Measurements from ENCODE around the gene DIO3. TPM values are rescaled to one million over a fixed set of nuclear protein-coding genes. Genes with fewer than 3 reads are reported as not detected.
A peak's percentile ranks its signal among the peaks of the same experiment; 100 is the strongest.

Gene DIO3
- total RNA-seq, 1 donor from 2014 or later, result 1.9 TPM

- no peak overlapping the region for H3K27ac ChIP-seq
- H3K27me3 ChIP-seq (ENCODE audit: low read depth), result no peaks in the 10 kb centered on the region
- DNase-seq, result no peak
- peaks cover 9% of the 10 kb centered on the region for H3K4me1 ChIP-seq
- no peak overlapping the region for H3K4me3 ChIP-seq
- no peak for ATAC-seq
- intact Hi-C loops (cut with DNase I), result no loop called here
- no peaks in the 10 kb centered on the region for H3K9me3 ChIP-seq
- H3K36me3 ChIP-seq, result no peaks in the 10 kb centered on the region
- no peak for TF ChIP-seq CTCF (IDR thresholded peaks at IDR 0.05)
These were observed 34.1 kb downstream of the DIO3 start for GRCh38 chr14:101595349-101595748.

GRCh38 chr14:101595887-101596721, 34.8 kb downstream of the DIO3 start:
- H3K27ac ChIP-seq, result no peak overlapping the region
- DNase-seq (no peak), ATAC-seq (peak in 1 of 2 donors; percentile 21)
- intact Hi-C loops (cut with DNase I), result no loop called here
- no peak overlapping the region for H3K4me3 ChIP-seq
- H3K4me1 ChIP-seq, result peaks cover 9% of the 10 kb centered on the region
- TF ChIP-seq CTCF (IDR thresholded peaks at IDR 0.05), result no peak
- H3K36me3 ChIP-seq, result no peaks in the 10 kb centered on the region
- no peaks in the 10 kb centered on the region for H3K9me3 ChIP-seq
- no peaks in the 10 kb centered on the region for H3K27me3 ChIP-seq (ENCODE audit: low read depth)

GRCh38 chr14:101596742-101597141, 35.4 kb downstream of the DIO3 start:
- Histone ChIP-seq H3K9me3 (no peaks in the 10 kb centered on the region), H3K36me3 (no peaks in the 10 kb centered on the region), H3K4me3 (no peak overlapping the region), H3K4me1 (peaks cover 9% of the 10 kb centered on the region), H3K27me3 (ENCODE audit: low read depth) (no peaks in the 10 kb centered on the region), H3K27ac (no peak overlapping the region)
- intact Hi-C loops (cut with DNase I), result no loop called here
- TF ChIP-seq CTCF (IDR thresholded peaks at IDR 0.05), result no peak
- no peak for DNase-seq
- no peak for ATAC-seq

GRCh38 chr14:101598159-101598558, 36.9 kb downstream of the DIO3 start:
- Histone ChIP-seq H3K36me3 (no peaks in the 10 kb centered on the region), H3K27ac (no peak overlapping the region), H3K9me3 (no peaks in the 10 kb centered on the region), H3K4me3 (no peak overlapping the region), H3K4me1 (peaks cover 9% of the 10 kb centered on the region), H3K27me3 (ENCODE audit: low read depth) (no peaks in the 10 kb centered on the region)
- DNase-seq (no peak), ATAC-seq (no peak)
- TF ChIP-seq CTCF (IDR thresholded peaks at IDR 0.05), result no peak
- intact Hi-C loops (cut with DNase I), result no loop called here

- peaks cover 9% of the 10 kb centered on the region for H3K4me1 ChIP-seq
- DNase-seq, result no peak
- no peak overlapping the region for H3K4me3 ChIP-seq
- H3K36me3 ChIP-seq, result no peaks in the 10 kb centered on the region
- H3K27me3 ChIP-seq (ENCODE audit: low read depth), result no peaks in the 10 kb centered on the region
- no peak overlapping the region for H3K27ac ChIP-seq
- no peak for TF ChIP-seq CTCF (IDR thresholded peaks at IDR 0.05)
- no peaks in the 10 kb centered on the region for H3K9me3 ChIP-seq
- no peak for ATAC-seq
- intact Hi-C loops (cut with DNase I), result no loop called here
These were observed 37.4 kb downstream of the DIO3 start for GRCh38 chr14:101598571-101599233.
